ENCODE measurements around the gene SLC9A3. TPM values are rescaled to one million over a fixed set of nuclear protein-coding genes. Genes with fewer than 3 reads are reported as not detected.

SLC9A3 gene
- total and polyA plus RNA-seq, 4 experiments from 2014 or later: 2.2 to 3.1 (median 2.8) TPM

DNA sequence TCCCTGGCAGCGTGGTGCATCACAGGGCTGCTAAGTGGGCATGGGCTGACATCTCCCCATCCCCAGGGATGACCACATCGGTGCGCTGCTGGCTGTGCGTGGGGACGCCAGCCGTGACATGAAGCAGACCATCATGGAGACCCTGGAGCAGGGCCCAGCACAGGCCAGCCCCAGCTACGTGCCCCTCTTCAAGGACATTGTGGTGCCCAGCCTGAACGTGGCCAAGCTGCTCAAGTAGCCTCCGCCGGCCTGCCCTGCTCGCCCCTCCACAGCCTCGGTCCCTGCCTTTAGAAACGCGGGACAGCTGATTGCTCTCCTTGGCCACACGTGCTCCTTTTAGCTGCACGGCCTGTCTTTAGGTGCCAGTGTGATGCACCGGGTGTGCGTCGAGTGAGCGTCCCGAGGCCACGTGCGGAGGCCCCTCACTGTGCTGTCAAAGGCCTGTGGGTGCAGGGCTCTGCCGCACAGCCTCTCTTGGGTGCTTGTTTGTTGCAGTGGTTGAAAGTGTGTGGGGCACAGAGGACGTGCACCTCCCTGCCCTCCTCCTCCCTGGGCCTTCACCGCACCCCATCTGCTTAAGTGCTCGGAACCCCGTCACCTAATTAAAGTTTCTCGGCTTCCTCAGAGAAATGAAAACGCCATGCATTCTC, 57.5 kb downstream of the SLC9A3 start:
- H3K36me3 ChIP-seq (ENCODE audit: insufficient read depth, low read length): peaks cover 14% of the 10 kb centered on the region
- Mint-ChIP-seq H3K4me3 (no peak overlapping the region), H3K27ac (peak overlapping the region in 2 of 7 donors; percentile 36 to 53), H3K4me1 (peaks cover 13 to 42% (median 21%) of the 10 kb centered on the region in 4 donors), H3K9me3 (peaks cover 0 to 2% (median 0%) of the 10 kb centered on the region in 8 donors), H3K27me3 (no peaks in the 10 kb centered on the region), H3K36me3 (peaks cover 16 to 29% of the 10 kb centered on the region in 2 donors)
- no peak for DNase-seq
- POLR2A ChIA-PET (ENCODE audit: partially characterized antibody): no interaction called here
- H3K27ac ChIP-seq (ENCODE audit: low read depth, low read length): no peak overlapping the region
- no peaks in the 10 kb centered on the region for H3K9me3 ChIP-seq (ENCODE audit: control insufficient read depth in 1 of 2, low read length in 2 of 2)
- H3K27me3 ChIP-seq (ENCODE audit: insufficient read depth, low read length): no peaks in the 10 kb centered on the region
- peaks cover 32% of the 10 kb centered on the region for H3K4me1 ChIP-seq (ENCODE audit: insufficient read depth, low read length)
- no peak overlapping the region for H3K4me3 ChIP-seq (ENCODE audit: low read length in 2 of 2)
- CTCF ChIA-PET (ENCODE audit: partially characterized antibody): interaction anchor here (2.0 kb wide), 1 partner anchor 20 kb away, joined by 9 read pairs; no protein-coding TSS in a partner anchor
- intact Hi-C loops (cut with micrococcal nuclease): no loop called here

DNA sequence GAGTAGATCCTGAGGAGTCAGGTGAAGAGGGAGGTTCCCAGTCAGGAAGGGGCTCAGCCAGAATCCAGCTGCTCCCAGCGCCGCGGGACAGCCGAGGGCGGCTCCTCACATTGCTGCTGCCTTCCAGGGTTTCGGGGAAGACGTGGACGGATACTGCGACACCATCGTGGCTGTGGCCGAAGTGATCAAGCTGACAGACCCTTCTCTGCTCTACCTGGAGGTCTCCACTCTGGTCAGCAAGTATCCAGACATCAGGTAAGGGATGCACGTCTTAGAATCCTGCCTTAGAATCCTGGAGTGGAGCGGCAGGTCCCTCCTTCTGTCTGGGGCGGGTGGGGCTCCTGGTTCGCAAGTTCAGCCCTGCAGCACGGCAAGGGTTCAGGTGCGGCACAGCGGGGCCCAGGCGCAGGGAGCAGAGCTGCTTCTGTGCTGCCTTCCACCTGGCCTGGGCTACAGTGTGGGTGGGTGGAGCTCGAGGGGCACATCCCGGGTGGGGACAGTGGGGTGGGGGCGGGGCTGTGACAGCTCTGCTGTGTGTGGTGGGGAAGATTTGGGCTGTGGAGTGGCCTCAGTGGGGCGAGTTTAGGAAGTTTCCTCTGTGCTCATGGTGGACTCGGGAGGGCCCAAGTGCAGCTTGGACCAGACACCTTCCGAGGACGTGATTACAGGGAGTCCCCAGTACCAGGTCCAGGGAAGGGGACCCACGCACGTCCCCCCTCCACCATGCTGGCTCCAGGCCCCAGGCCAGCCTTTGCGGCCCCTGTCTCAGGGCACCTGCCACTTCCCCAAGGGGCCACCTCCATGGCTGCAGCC, 58.5 kb downstream of the SLC9A3 start:
- Histone ChIP-seq H3K4me3 (ENCODE audit: low read length in 2 of 2) (no peak overlapping the region), H3K27ac (ENCODE audit: low read depth, low read length) (no peak overlapping the region), H3K27me3 (ENCODE audit: insufficient read depth, low read length) (no peaks in the 10 kb centered on the region), H3K9me3 (ENCODE audit: control insufficient read depth in 1 of 2, low read length in 2 of 2) (no peaks in the 10 kb centered on the region), H3K4me1 (ENCODE audit: insufficient read depth, low read length) (peaks cover 22% of the 10 kb centered on the region), H3K36me3 (ENCODE audit: insufficient read depth, low read length) (peaks cover 17% of the 10 kb centered on the region)
- Mint-ChIP-seq H3K27ac (peak overlapping the region in 4 of 7 donors; percentile 18 to 57 (median 37)), H3K9me3 (peaks cover 0 to 2% (median 0%) of the 10 kb centered on the region in 8 donors), H3K4me1 (peaks cover 8 to 32% (median 11%) of the 10 kb centered on the region in 4 donors), H3K36me3 (peaks cover 20 to 32% of the 10 kb centered on the region in 2 donors), H3K27me3 (no peaks in the 10 kb centered on the region), H3K4me3 (peak overlapping the region in 1 of 8 donors; percentile 36)
- POLR2A ChIA-PET (ENCODE audit: partially characterized antibody): no interaction called here
- intact Hi-C loops (cut with micrococcal nuclease): no loop called here
- no peak for DNase-seq
- CTCF ChIA-PET (ENCODE audit: partially characterized antibody): interaction anchor here (2.0 kb wide), 1 partner anchor 19 kb away, joined by 9 read pairs; no protein-coding TSS in a partner anchor

DNA sequence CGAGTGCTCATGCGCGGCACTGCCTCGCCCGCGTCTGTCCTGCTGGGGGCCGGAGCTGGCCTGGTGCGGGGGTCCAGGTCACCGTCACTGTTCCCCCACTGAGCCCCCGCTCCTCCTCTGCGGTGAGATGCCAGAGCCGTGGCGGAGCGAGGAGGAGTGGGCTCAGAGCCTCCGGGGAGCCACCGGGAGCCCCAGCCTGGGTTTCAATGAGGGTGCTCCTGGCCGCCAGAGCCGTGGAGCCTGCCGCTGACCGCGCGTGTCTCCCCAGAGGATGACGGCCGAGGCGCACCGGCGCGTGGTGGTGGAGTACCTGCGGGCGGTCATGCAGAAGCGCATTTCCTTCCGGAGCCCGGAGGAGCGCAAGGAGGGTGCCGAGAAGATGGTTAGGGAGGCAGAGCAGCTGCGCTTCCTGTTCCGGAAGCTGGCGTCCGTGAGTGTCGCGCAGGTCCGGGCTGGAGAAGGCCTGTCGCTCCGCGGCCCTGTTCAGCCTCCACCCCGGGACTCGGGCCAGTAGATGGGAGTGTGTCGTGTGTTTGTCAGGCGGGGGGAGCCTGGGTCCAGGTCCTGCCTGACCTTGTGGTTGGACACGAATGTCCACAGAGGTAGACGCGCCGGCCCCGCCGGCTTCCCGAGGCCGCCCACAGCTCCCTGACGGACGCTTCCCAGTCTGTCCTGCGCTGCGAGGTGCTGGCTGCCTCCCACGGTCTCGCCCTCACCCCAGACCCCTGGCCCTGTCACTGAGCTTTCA, 59.2 kb downstream of the SLC9A3 start:
- ChIA-PET CTCF (ENCODE audit: partially characterized antibody) (interaction anchor here (2.0 kb wide), 1 partner anchor 18 kb away, joined by 9 read pairs; no protein-coding TSS in a partner anchor), POLR2A (ENCODE audit: partially characterized antibody) (no interaction called here)
- Histone ChIP-seq H3K27me3 (ENCODE audit: insufficient read depth, low read length) (no peaks in the 10 kb centered on the region), H3K27ac (ENCODE audit: low read depth, low read length) (peak overlapping the region; percentile 50), H3K9me3 (ENCODE audit: control insufficient read depth in 1 of 2, low read length in 2 of 2) (no peaks in the 10 kb centered on the region), H3K4me1 (ENCODE audit: insufficient read depth, low read length) (peaks cover 17% of the 10 kb centered on the region), H3K4me3 (ENCODE audit: low read length in 2 of 2) (no peak overlapping the region), H3K36me3 (ENCODE audit: insufficient read depth, low read length) (peaks cover 25% of the 10 kb centered on the region)
- no peaks in the 10 kb centered on the region for H3K27me3 Mint-ChIP-seq
- H3K9me3 Mint-ChIP-seq: peaks cover 0 to 2% (median 0%) of the 10 kb centered on the region in 8 donors
- H3K4me3 Mint-ChIP-seq: no peak overlapping the region
- intact Hi-C loops (cut with micrococcal nuclease): loop anchor here (1.0 kb wide), 1 partner anchor 7 kb away; no protein-coding TSS in a partner anchor
- peaks cover 7 to 28% (median 11%) of the 10 kb centered on the region in 4 donors for H3K4me1 Mint-ChIP-seq
- H3K27ac Mint-ChIP-seq: peak overlapping the region in 4 of 7 donors; percentile 18 to 69 (median 35)
- H3K36me3 Mint-ChIP-seq: peaks cover 26 to 36% of the 10 kb centered on the region in 2 donors
- no peak for DNase-seq

DNA sequence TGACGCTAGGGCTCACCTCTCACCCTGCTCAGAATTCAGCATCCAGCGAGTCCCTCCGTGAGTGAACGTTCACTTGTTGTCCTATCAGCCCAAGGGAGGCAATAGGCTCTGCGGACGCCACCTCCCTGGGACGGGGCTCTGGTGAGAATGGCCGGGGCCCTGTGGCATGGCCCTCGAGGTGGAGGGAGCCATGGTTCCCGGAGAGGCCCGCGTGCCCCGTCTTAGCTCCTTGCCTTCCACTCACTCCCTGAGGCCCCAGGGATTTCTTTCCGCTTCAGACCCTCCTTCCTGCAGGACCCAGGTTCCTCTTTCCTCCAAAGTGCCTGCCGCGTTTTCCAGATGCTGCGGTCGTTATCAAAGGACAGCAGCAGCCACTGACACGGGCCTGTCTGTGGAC, 59.8 kb downstream of the SLC9A3 start:
- no peaks in the 10 kb centered on the region for H3K27me3 Mint-ChIP-seq
- intact Hi-C loops (cut with micrococcal nuclease): loop anchor here (1.0 kb wide), 1 partner anchor 8 kb away; no protein-coding TSS in a partner anchor
- peak in 1 of 5 donors; percentile 44 for DNase-seq
- POLR2A ChIA-PET (ENCODE audit: partially characterized antibody): interaction anchor here (1.2 to 1.6 kb wide), 3 partner anchors 9 to 15 kb away, joined by 3 to 21 read pairs (median 4); no protein-coding TSS in a partner anchor
- Histone ChIP-seq H3K9me3 (ENCODE audit: control insufficient read depth in 1 of 2, low read length in 2 of 2) (no peaks in the 10 kb centered on the region), H3K36me3 (ENCODE audit: insufficient read depth, low read length) (peaks cover 31% of the 10 kb centered on the region), H3K27me3 (ENCODE audit: insufficient read depth, low read length) (no peaks in the 10 kb centered on the region), H3K27ac (ENCODE audit: low read depth, low read length) (peak overlapping the region; percentile 50), H3K4me3 (ENCODE audit: low read length in 2 of 2) (no peak overlapping the region), H3K4me1 (ENCODE audit: insufficient read depth, low read length) (peaks cover 17% of the 10 kb centered on the region)
- H3K4me3 Mint-ChIP-seq: peak overlapping the region in 6 of 8 donors; percentile 25 to 75 (median 56)
- peaks cover 0 to 2% (median 0%) of the 10 kb centered on the region in 8 donors for H3K9me3 Mint-ChIP-seq
- H3K27ac Mint-ChIP-seq: peak overlapping the region; percentile 84 to 99 (median 91)
- peaks cover 32 to 37% of the 10 kb centered on the region in 2 donors for H3K36me3 Mint-ChIP-seq
- peaks cover 7 to 32% (median 11%) of the 10 kb centered on the region in 4 donors for H3K4me1 Mint-ChIP-seq
- CTCF ChIA-PET (ENCODE audit: partially characterized antibody): interaction anchor here (1.3 kb wide), 1 partner anchor 18 kb away, joined by 8 read pairs; no protein-coding TSS in a partner anchor

DNA sequence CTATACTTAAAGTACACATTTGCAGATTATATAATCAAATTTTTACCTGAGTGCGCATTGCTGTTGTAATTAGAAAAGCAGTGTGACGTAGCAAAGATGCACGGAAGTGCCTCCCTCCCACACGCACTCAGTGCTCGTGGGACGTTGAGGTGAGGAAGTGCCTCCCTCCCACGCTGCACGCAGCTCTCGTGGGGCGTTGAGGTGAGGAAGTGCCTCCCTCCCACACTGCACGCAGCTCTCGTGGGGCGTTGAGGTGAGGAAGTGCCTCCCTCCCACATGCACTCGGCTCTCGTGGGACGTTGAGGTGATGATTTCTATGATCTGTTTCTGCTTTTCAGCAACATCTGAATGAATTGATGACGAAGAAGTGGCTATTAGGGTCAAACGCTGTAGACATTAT, 60.3 kb downstream of the SLC9A3 start:
- intact Hi-C loops (cut with micrococcal nuclease): loop anchor here (1.0 kb wide), 1 partner anchor 8 kb away; no protein-coding TSS in a partner anchor
- H3K4me1 Mint-ChIP-seq: peaks cover 7 to 35% (median 12%) of the 10 kb centered on the region in 4 donors
- Histone ChIP-seq H3K9me3 (ENCODE audit: control insufficient read depth in 1 of 2, low read length in 2 of 2) (no peaks in the 10 kb centered on the region), H3K27me3 (ENCODE audit: insufficient read depth, low read length) (no peaks in the 10 kb centered on the region), H3K36me3 (ENCODE audit: insufficient read depth, low read length) (peaks cover 35% of the 10 kb centered on the region), H3K27ac (ENCODE audit: low read depth, low read length) (peak overlapping the region; percentile 50), H3K4me1 (ENCODE audit: insufficient read depth, low read length) (peaks cover 17% of the 10 kb centered on the region), H3K4me3 (ENCODE audit: low read length in 2 of 2) (no peak overlapping the region)
- peak overlapping the region in 7 of 8 donors; percentile 25 to 75 (median 41) for H3K4me3 Mint-ChIP-seq
- peaks cover 35 to 41% of the 10 kb centered on the region in 2 donors for H3K36me3 Mint-ChIP-seq
- H3K9me3 Mint-ChIP-seq: peaks cover 0 to 2% (median 0%) of the 10 kb centered on the region in 8 donors
- peak overlapping the region; percentile 84 to 99 (median 91) for H3K27ac Mint-ChIP-seq
- H3K27me3 Mint-ChIP-seq: no peaks in the 10 kb centered on the region
- CTCF ChIA-PET (ENCODE audit: partially characterized antibody): interaction anchor here (1.3 kb wide), 1 partner anchor 17 kb away, joined by 8 read pairs; no protein-coding TSS in a partner anchor
- POLR2A ChIA-PET (ENCODE audit: partially characterized antibody): interaction anchor here (0.7 to 1.6 kb wide), 6 partner anchors 9 to 245 kb away, joined by 3 to 21 read pairs (median 3); partner anchors contain the start of gene SDHA
- DNase-seq: peak; percentile 84 to 93 (median 87)

DNA sequence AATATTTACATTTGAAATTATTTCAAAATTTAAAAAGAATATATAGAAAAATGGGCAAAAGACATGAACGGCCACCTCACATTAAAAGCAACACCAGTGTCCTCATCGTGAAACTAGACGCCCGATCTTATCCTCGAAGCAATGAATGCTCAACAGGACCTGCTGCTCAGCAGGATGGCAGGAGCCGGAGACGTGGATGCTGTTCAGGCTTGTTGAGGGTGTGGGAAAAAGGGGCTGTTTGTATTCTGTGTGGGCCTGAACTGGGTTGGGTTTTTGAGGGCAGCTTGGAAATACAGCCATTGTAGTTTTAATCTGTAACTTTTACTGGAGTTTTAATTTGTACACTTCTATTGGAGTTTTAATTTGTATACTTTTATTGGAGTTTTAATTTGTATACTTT, 60.9 kb downstream of the SLC9A3 start:
- Mint-ChIP-seq H3K4me1 (peaks cover 10 to 41% (median 17%) of the 10 kb centered on the region in 4 donors), H3K36me3 (peaks cover 39 to 48% of the 10 kb centered on the region in 2 donors)
- POLR2A ChIA-PET (ENCODE audit: partially characterized antibody): interaction anchor here (0.7 to 1.6 kb wide), 6 partner anchors 10 to 245 kb away, joined by 3 to 21 read pairs (median 3); partner anchors contain the start of gene SDHA

More for the DNA sequence above, 60.9 kb downstream of the SLC9A3 start:
- H3K27me3 Mint-ChIP-seq: no peaks in the 10 kb centered on the region
- Histone ChIP-seq H3K27ac (ENCODE audit: low read depth, low read length) (peak overlapping the region; percentile 50), H3K9me3 (ENCODE audit: control insufficient read depth in 1 of 2, low read length in 2 of 2) (no peaks in the 10 kb centered on the region), H3K4me3 (ENCODE audit: low read length in 2 of 2) (no peak overlapping the region), H3K27me3 (ENCODE audit: insufficient read depth, low read length) (no peaks in the 10 kb centered on the region), H3K4me1 (ENCODE audit: insufficient read depth, low read length) (peaks cover 17% of the 10 kb centered on the region), H3K36me3 (ENCODE audit: insufficient read depth, low read length) (peaks cover 40% of the 10 kb centered on the region)
- DNase-seq: no peak
- peak overlapping the region; percentile 84 to 99 (median 91) for H3K27ac Mint-ChIP-seq
- intact Hi-C loops (cut with micrococcal nuclease): no loop called here
- peaks cover 0 to 2% (median 0%) of the 10 kb centered on the region in 8 donors for H3K9me3 Mint-ChIP-seq
- CTCF ChIA-PET (ENCODE audit: partially characterized antibody): interaction anchor here (1.3 kb wide), 1 partner anchor 17 kb away, joined by 8 read pairs; no protein-coding TSS in a partner anchor
- peak overlapping the region in 1 of 8 donors; percentile 28 for H3K4me3 Mint-ChIP-seq
